ENCODE measurements around the gene FXN.

DNA sequence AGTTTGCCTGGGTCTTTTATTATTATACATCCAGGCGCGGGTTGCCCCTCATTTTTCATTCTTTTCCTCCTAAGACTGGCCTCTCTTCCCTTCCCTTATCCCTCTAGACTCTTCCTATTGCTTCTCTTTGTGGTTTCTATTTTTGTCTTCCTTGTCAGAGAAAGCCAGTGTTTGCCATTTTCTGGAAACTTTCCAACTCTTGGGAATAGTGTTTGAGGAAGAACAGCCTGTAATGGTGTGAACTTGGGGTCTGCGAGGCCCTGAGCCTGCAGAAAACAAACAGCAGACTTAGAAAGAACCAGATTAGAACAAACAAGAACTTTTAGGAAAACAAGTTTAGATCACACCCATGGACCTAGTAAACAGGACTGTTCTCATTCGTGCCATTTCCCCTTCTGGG lies 37.2 kb upstream of the FXN start:
- TF ChIP-seq, protein P1, sequence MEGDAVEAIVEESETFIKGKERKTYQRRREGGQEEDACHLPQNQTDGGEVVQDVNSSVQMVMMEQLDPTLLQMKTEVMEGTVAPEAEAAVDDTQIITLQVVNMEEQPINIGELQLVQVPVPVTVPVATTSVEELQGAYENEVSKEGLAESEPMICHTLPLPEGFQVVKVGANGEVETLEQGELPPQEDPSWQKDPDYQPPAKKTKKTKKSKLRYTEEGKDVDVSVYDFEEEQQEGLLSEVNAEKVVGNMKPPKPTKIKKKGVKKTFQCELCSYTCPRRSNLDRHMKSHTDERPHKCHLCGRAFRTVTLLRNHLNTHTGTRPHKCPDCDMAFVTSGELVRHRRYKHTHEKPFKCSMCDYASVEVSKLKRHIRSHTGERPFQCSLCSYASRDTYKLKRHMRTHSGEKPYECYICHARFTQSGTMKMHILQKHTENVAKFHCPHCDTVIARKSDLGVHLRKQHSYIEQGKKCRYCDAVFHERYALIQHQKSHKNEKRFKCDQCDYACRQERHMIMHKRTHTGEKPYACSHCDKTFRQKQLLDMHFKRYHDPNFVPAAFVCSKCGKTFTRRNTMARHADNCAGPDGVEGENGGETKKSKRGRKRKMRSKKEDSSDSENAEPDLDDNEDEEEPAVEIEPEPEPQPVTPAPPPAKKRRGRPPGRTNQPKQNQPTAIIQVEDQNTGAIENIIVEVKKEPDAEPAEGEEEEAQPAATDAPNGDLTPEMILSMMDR (IDR thresholded peaks at IDR 0.05; ENCODE audit: low read depth, low read length): no peak
- TF ChIP-seq EZH2phosphoT487 (IDR thresholded peaks at IDR 0.05; ENCODE audit: low read depth): no peak
